Mesodermal cell (in vitro differentiated cells): ENCODE data around the gene DLG2.

ENCODE experiments used
- H3K27ac ChIP-seq: 2 replicates; pipeline ENCODE4 v1.7.0; 2013; ENCODE audit warnings: mild to moderate bottlenecking, low read depth, low read length, moderate library complexity; ENCODE audit not compliant: severe bottlenecking
- H3K36me3 ChIP-seq: 2 replicates; pipeline ENCODE4 v1.7.1; 2013; ENCODE audit warnings: mild to moderate bottlenecking, low read length, moderate library complexity; ENCODE audit not compliant: control insufficient read depth, insufficient read depth
- H3K4me1 ChIP-seq: one replicate; pipeline ENCODE4 v1.7.1; 2013; ENCODE audit warnings: mild to moderate bottlenecking, low read length; ENCODE audit not compliant: insufficient read depth, control insufficient read depth, poor library complexity, severe bottlenecking
- H3K4me3 ChIP-seq: 2 replicates; pipeline ENCODE4 v1.7.0; 2013; ENCODE audit warnings: low read length, control low read depth, mild to moderate bottlenecking; ENCODE audit not compliant: insufficient read depth, poor library complexity, severe bottlenecking; ENCODE audit errors: extremely low read depth
- H3K9me3 ChIP-seq: 2 replicates; pipeline ENCODE4 v1.7.1; 2013; ENCODE audit warnings: mild to moderate bottlenecking, low read length, moderate library complexity; ENCODE audit not compliant: control insufficient read depth
- WGBS, 2 experiments: methylation state at CpG; one replicate each; pipeline ENCODE4 v1.1.5; 2013; ENCODE audit warnings: missing lambda C conversion rate in 2 of 2; ENCODE audit not compliant: insufficient coverage in 2 of 2; 5-methylcytosine and 5-hydroxymethylcytosine counted together

The DLG2 gene

GRCh38 chr11:84091212-84091986 lies 1535.7 kb downstream of the DLG2 start:
- Histone ChIP-seq H3K9me3 (no peaks in the 10 kb centered on the region), H3K27ac (no peak overlapping the region), H3K4me3 (no peak overlapping the region), H3K4me1 (no peaks in the 10 kb centered on the region), H3K36me3 (no peaks in the 10 kb centered on the region)
- WGBS, 2 experiments: 93 to 96% methylated on average over 3 of the region's 7 CpGs

- no peaks in the 10 kb centered on the region for H3K9me3 ChIP-seq
- WGBS, 2 experiments: 73 to 90% methylated on average over 2 of the region's 5 CpGs
- H3K4me1 ChIP-seq: no peaks in the 10 kb centered on the region
- peak overlapping the region; percentile 5 for H3K27ac ChIP-seq
- no peaks in the 10 kb centered on the region for H3K36me3 ChIP-seq
- H3K4me3 ChIP-seq: no peak overlapping the region
These were observed 1537.8 kb downstream of the DLG2 start for GRCh38 chr11:84089072-84090057.

DNA sequence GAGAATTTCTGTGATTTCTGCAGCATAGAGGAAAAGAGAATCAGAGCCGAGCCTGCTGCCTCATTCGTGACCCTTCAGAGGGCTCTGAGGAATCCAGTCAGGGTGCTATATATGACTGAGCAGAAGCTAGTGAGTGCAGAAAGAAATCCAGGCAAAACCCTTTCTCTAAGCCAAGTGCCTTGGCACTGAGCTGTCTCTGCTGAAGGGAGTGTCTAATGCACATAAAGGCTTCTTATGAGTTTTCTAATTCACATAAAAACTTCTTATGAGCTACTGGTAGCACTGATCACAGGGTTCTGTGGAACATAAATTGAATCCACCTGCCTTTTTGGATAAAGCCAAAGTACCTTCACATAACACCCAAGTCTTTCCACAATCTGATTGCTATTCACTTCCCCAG lies 1555.3 kb downstream of the DLG2 start:
- H3K4me3 ChIP-seq: no peak overlapping the region
- WGBS, 2 experiments: 78 to 100% methylated on average over 2 of the region's 2 CpGs
- H3K9me3 ChIP-seq: no peaks in the 10 kb centered on the region
- no peaks in the 10 kb centered on the region for H3K36me3 ChIP-seq
- H3K4me1 ChIP-seq: no peaks in the 10 kb centered on the region
- no peak overlapping the region for H3K27ac ChIP-seq

GRCh38 chr11:84069048-84069447 lies 1558.1 kb downstream of the DLG2 start:
- Histone ChIP-seq H3K9me3 (no peaks in the 10 kb centered on the region), H3K4me1 (no peaks in the 10 kb centered on the region), H3K27ac (no peak overlapping the region), H3K36me3 (no peaks in the 10 kb centered on the region), H3K4me3 (no peak overlapping the region)
- 90% methylated on average over 1 of the region's 1 CpG; no CpG with 5 or more reads in 1 of the 2 experiments for WGBS, 2 experiments

GRCh38 chr11:84061726-84062125 lies 1565.4 kb downstream of the DLG2 start:
- WGBS, 2 experiments: no CpG with 5 or more reads among the region's 1 CpG
- Histone ChIP-seq H3K27ac (no peak overlapping the region), H3K4me1 (no peaks in the 10 kb centered on the region), H3K9me3 (no peaks in the 10 kb centered on the region), H3K36me3 (no peaks in the 10 kb centered on the region), H3K4me3 (no peak overlapping the region)

DNA sequence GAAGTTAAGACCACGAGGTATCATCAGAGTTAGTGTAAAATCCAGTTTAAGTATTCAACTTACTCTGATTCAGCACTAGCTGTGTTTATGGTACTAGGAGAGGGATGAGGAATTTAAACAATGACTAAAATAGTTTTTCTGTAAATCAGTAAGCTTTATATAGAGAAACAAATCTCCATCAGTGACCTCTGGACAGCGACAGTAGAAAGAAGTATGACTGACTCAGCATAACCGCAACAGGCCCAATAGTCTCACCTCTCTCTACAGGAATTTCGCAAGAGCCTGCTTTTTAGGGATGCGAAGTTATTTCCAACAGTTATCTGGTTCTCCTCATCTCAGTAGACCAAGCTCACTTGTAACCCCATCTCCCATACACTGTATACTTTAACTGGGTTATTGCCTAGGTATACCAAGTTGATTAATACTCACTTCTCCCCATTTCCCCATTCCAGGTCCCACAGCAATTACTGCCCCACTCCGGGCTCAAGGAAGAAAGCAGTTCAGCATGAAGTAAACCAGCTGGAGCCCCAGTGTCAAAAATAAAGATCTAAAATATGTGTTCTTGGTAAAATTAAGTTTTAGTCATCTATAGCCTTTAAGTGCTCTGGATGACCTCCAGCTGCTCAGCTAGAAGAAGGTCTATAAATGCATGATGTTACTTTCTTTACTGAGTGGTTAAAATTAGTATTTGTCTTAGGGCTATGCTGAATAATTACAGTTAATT lies 1570.3 kb downstream of the DLG2 start:
- H3K36me3 ChIP-seq: no peaks in the 10 kb centered on the region
- WGBS, 2 experiments: 94 to 100% methylated on average over 3 to 4 of the region's 6 CpGs
- no peaks in the 10 kb centered on the region for H3K4me1 ChIP-seq
- no peaks in the 10 kb centered on the region for H3K9me3 ChIP-seq
- H3K4me3 ChIP-seq: no peak overlapping the region
- no peak overlapping the region for H3K27ac ChIP-seq

GRCh38 chr11:84045146-84045545 lies 1582.0 kb downstream of the DLG2 start:
- Histone ChIP-seq H3K4me3 (no peak overlapping the region), H3K27ac (no peak overlapping the region)

GRCh38 chr11:84044706-84045105 lies 1582.4 kb downstream of the DLG2 start:
- Histone ChIP-seq H3K36me3 (no peaks in the 10 kb centered on the region), H3K4me1 (no peaks in the 10 kb centered on the region), H3K4me3 (no peak overlapping the region), H3K27ac (no peak overlapping the region), H3K9me3 (no peaks in the 10 kb centered on the region)
- 80% methylated on average over 1 of the region's 1 CpG; no CpG with 5 or more reads in 1 of the 2 experiments for WGBS, 2 experiments

More at GRCh38 chr11:84045146-84045545, 1582.0 kb downstream of the DLG2 start:
- no peaks in the 10 kb centered on the region for H3K9me3 ChIP-seq
- no peaks in the 10 kb centered on the region for H3K36me3 ChIP-seq
- no peaks in the 10 kb centered on the region for H3K4me1 ChIP-seq

- 83% methylated on average over 1 of the region's 2 CpGs; no CpG with 5 or more reads in 1 of the 2 experiments for WGBS, 2 experiments
- no peaks in the 10 kb centered on the region for H3K36me3 ChIP-seq
- no peak overlapping the region for H3K4me3 ChIP-seq
- H3K4me1 ChIP-seq: no peaks in the 10 kb centered on the region
- H3K9me3 ChIP-seq: no peaks in the 10 kb centered on the region
- no peak overlapping the region for H3K27ac ChIP-seq
These were observed 1590.4 kb downstream of the DLG2 start for GRCh38 chr11:84036664-84037194.

GRCh38 chr11:84035645-84036044 lies 1591.5 kb downstream of the DLG2 start:
- Histone ChIP-seq H3K36me3 (no peaks in the 10 kb centered on the region), H3K4me1 (no peaks in the 10 kb centered on the region)
- 76 to 86% methylated on average over 2 of the region's 2 CpGs for WGBS, 2 experiments

More at GRCh38 chr11:84035645-84036044, 1591.5 kb downstream of the DLG2 start:
- no peak overlapping the region for H3K4me3 ChIP-seq
- no peaks in the 10 kb centered on the region for H3K9me3 ChIP-seq
- H3K27ac ChIP-seq: no peak overlapping the region
